Measurements from ENCODE around the gene DRAM1. TPM values are rescaled to one million over a fixed set of nuclear protein-coding genes. Genes with fewer than 3 reads are reported as not detected.

DRAM1 gene
- polyA plus RNA-seq, 1 donor (not counting 4 experiments of a cell fraction or from before 2014, with no cell fraction given) = 21.7 TPM

DNA sequence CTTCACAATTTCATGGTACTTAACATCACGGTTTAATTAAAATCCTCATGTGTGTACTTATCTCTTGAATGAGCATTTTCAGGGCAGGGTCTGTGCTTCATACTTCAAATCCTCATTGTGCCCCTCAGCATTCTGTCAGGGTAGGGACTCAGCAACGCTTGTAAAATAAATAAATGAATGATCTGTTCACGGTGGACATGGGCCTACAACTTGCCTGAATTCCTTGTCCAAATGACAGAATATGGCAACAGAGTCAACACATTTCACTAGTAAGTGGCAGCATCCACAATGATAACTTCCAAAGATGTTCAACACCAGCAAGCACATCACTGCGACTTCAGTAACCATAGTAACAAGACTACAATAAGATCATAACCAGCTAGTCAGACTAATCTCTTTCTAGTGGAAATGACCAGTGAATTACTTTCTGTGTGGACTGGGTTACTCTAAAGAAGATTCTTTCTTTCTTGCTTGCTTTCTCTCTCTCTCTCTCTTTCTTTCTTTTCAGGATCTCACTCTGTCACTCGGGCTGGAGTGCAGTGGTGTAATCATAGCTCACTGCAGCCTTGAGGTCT, 32.2 kb upstream of the DRAM1 start:
- no peak overlapping the region for H3K4me3 ChIP-seq (ENCODE audit: control insufficient read depth in 2 of 3, extremely low read depth in 1 of 3, insufficient read depth in 2 of 3, low read depth in 1 of 3, low read length in 3 of 3)
- FAIRE-seq (no peak), DNase-seq (ENCODE audit: low read depth, low spot score) (no peak)
- H3K36me3 ChIP-seq (ENCODE audit: control insufficient read depth in 2 of 2, extremely low read depth in 1 of 2, insufficient read depth in 2 of 2, low read length in 2 of 2) = no peaks in the 10 kb centered on the region
- H2AFZ ChIP-seq (ENCODE audit: control insufficient read depth, low read length) = no peak overlapping the region
- dilution Hi-C loops (cut with MboI; ENCODE audit: extremely low pct_ligation_motif_present, low sequenced_read_pairs) = no loop called here
- no peaks in the 10 kb centered on the region for H3K27me3 ChIP-seq (ENCODE audit: control insufficient read depth, extremely low read depth, insufficient read depth, low read length)
- H3K4me2 ChIP-seq (ENCODE audit: control insufficient read depth, extremely low read depth, insufficient read depth, low read depth, low read length) = no peak overlapping the region
- no peaks in the 10 kb centered on the region for H4K20me1 ChIP-seq (ENCODE audit: control insufficient read depth, extremely low read depth, insufficient read depth, low read length)
- H3K27ac ChIP-seq (ENCODE audit: control insufficient read depth, insufficient read depth, low read length) = no peak overlapping the region
- H3K4me1 ChIP-seq (ENCODE audit: control insufficient read depth, extremely low read depth, insufficient read depth, low read length) = peaks cover under 1% of the 10 kb centered on the region
- no peaks in the 10 kb centered on the region for H3K9me1 ChIP-seq (ENCODE audit: control insufficient read depth, extremely low read depth, insufficient read depth, low read length)
- TF ChIP-seq, protein P1, sequence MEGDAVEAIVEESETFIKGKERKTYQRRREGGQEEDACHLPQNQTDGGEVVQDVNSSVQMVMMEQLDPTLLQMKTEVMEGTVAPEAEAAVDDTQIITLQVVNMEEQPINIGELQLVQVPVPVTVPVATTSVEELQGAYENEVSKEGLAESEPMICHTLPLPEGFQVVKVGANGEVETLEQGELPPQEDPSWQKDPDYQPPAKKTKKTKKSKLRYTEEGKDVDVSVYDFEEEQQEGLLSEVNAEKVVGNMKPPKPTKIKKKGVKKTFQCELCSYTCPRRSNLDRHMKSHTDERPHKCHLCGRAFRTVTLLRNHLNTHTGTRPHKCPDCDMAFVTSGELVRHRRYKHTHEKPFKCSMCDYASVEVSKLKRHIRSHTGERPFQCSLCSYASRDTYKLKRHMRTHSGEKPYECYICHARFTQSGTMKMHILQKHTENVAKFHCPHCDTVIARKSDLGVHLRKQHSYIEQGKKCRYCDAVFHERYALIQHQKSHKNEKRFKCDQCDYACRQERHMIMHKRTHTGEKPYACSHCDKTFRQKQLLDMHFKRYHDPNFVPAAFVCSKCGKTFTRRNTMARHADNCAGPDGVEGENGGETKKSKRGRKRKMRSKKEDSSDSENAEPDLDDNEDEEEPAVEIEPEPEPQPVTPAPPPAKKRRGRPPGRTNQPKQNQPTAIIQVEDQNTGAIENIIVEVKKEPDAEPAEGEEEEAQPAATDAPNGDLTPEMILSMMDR (optimal IDR thresholded peaks at IDR 0.05 in 1 of 3, IDR thresholded peaks at IDR 0.05 in 1 of 3, conservative IDR thresholded peaks at IDR 0.05 in 1 of 3; ENCODE audit: extremely low read depth in 1 of 3, insufficient read depth in 2 of 3, low read length in 3 of 3) = no peak
- TF ChIP-seq EZH2 (IDR thresholded peaks at IDR 0.05; ENCODE audit: low read length) = no peak
- no peaks in the 10 kb centered on the region for H3K79me2 ChIP-seq (ENCODE audit: control insufficient read depth, insufficient read depth, low read length)
- H3K9ac ChIP-seq (ENCODE audit: control insufficient read depth, extremely low read depth, insufficient read depth, low read length) = no peak overlapping the region
- no peaks in the 10 kb centered on the region for H3K9me3 ChIP-seq (ENCODE audit: control insufficient read depth, low read depth, low read length)

DNA sequence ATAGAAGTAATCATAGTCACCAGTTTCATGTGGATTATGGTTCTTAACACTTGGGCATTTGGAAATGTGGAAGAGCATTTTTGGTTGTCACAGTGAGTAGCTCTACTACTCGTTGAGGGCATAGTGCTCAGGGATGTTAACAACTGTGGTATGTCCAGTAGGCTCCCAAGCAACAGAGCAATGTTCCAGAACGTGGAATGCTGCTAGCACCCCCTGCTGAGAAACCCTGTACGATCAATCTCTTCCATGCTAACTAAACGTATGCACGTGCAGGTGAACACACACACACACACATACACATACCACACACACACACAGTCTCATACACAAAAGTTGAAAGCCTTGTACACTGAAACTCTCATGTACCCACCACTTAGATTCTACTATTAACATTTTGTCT, 30.1 kb upstream of the DRAM1 start:
- no peaks in the 10 kb centered on the region for H3K9me1 ChIP-seq (ENCODE audit: control insufficient read depth, extremely low read depth, insufficient read depth, low read length)
- H3K4me1 ChIP-seq (ENCODE audit: control insufficient read depth, extremely low read depth, insufficient read depth, low read length) = no peaks in the 10 kb centered on the region
- no peak overlapping the region for H3K9ac ChIP-seq (ENCODE audit: control insufficient read depth, extremely low read depth, insufficient read depth, low read length)
- H3K9me3 ChIP-seq (ENCODE audit: control insufficient read depth, low read depth, low read length) = no peaks in the 10 kb centered on the region
- no peaks in the 10 kb centered on the region for H3K27me3 ChIP-seq (ENCODE audit: control insufficient read depth, extremely low read depth, insufficient read depth, low read length)
- no peak overlapping the region for H2AFZ ChIP-seq (ENCODE audit: control insufficient read depth, low read length)
- no peaks in the 10 kb centered on the region for H3K36me3 ChIP-seq (ENCODE audit: control insufficient read depth in 2 of 2, extremely low read depth in 1 of 2, insufficient read depth in 2 of 2, low read length in 2 of 2)
- TF ChIP-seq, protein P1 (optimal IDR thresholded peaks at IDR 0.05 in 1 of 3, IDR thresholded peaks at IDR 0.05 in 1 of 3, conservative IDR thresholded peaks at IDR 0.05 in 1 of 3; ENCODE audit: extremely low read depth in 1 of 3, insufficient read depth in 2 of 3, low read length in 3 of 3) = peak in 1 of 3 experiments; percentile 6
- TF ChIP-seq EZH2 (IDR thresholded peaks at IDR 0.05; ENCODE audit: low read length) = no peak
- no peaks in the 10 kb centered on the region for H4K20me1 ChIP-seq (ENCODE audit: control insufficient read depth, extremely low read depth, insufficient read depth, low read length)
- no peak overlapping the region for H3K4me2 ChIP-seq (ENCODE audit: control insufficient read depth, extremely low read depth, insufficient read depth, low read depth, low read length)
- H3K27ac ChIP-seq (ENCODE audit: control insufficient read depth, insufficient read depth, low read length) = no peak overlapping the region
- no peak for DNase-seq (ENCODE audit: low read depth, low spot score)
- H3K4me3 ChIP-seq (ENCODE audit: control insufficient read depth in 2 of 3, extremely low read depth in 1 of 3, insufficient read depth in 2 of 3, low read depth in 1 of 3, low read length in 3 of 3) = no peak overlapping the region
- dilution Hi-C loops (cut with MboI; ENCODE audit: extremely low pct_ligation_motif_present, low sequenced_read_pairs) = no loop called here
- no peak for FAIRE-seq
- H3K79me2 ChIP-seq (ENCODE audit: control insufficient read depth, insufficient read depth, low read length) = no peaks in the 10 kb centered on the region

Data from keratinocyte (primary cell).